ENCODE data around the gene LIPC.

The LIPC gene

GRCh38 chr15:58495891-58496408 lies 64.2 kb downstream of the LIPC start:
- no peak for DNase-seq (ENCODE audit: low spot score)

DNA sequence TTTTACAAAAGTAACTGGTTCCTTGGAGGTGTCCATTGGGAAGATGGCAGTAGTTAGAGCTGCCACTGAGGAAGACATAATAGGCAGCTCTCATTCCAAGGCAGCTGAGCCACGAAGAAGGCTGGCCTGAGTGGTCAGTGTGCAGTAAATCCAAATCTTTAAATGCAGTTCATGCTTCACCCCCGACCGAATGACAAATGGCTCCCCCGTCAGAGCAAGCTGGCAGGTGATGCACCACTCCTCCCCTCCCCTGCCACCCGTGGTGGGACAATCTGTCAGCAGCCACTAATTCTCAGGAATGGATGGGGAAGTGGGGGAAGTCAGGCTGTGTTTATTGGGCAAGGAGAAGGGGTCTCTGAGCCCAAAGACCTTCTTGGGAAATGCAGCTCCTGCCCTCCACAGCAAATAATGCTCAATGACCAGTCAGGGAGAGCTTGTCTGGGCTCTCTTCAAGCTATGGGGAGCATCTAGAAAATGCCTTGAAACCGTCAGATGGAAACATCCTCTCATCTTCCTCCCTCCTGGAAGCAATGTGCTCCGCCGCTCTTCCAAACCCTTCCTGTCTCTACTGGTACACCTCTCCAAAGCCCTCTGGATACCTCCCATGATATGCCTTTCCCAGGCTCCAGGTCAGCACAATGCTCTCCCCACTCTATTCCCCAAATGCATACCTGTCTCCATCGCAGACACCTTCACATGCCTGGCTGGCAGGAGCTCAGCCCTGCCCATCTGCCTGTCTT lies 65.4 kb downstream of the LIPC start:
- DNase-seq (ENCODE audit: low spot score) = no peak

- no peak for DNase-seq (ENCODE audit: low spot score)
These were observed 67.2 kb downstream of the LIPC start for GRCh38 chr15:58498821-58499580.

- no peak for DNase-seq (ENCODE audit: low spot score)
These were observed 69.2 kb downstream of the LIPC start for GRCh38 chr15:58501006-58501405.

- no peak for DNase-seq (ENCODE audit: low spot score)
These were observed 69.9 kb downstream of the LIPC start for GRCh38 chr15:58501636-58502188.

- no peak for DNase-seq (ENCODE audit: low spot score)
These were observed 71.6 kb downstream of the LIPC start for GRCh38 chr15:58503139-58504027.

DNA sequence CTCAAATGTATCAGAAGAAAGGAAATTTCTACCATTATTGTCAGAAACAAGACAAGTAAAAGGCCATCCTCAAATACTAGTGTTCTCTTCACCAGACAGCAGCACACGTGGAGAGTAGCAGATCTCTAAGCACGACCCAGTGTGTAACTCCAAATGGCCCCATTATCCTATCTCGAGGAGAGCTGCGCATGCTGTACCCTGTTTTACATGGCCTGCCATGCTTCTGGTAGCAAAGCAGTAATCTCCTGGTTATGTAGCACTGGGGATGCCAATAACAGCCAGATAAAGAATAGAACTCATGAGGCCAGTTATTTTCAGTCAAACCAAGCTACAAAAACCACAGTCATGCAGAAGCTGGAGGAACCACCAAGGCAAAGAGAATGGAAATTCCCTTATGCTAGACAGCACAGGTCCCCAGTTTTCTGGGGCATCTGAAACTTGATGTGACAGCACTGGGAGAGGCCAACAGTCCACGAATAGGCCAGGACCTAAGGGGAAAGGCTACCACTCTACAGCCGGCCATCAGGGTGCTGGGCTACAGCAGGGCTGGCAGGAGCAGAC lies 73.0 kb downstream of the LIPC start:
- no peak for DNase-seq (ENCODE audit: low spot score)

DNA sequence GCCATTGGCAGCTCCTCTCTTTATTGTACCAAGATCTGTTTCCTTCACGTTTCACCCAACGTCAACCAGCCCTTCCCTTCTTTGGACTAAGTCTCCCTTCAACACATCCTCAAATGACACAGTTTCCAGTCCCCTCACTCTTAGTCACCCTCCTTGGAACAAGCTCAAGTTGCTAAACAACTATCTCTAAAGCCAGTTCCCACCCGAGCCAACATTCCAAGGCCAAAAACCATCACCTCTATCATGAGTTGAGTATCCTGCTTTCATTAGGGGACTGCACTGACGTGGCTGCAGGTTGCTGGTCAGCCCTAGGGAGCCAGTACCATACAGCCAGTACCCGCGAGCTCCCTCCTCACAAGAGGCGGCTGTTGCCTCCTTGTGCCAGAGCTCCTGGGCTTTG lies 73.8 kb downstream of the LIPC start:
- DNase-seq (ENCODE audit: low spot score) = no peak

- no peak for DNase-seq (ENCODE audit: low spot score)
These were observed 74.3 kb downstream of the LIPC start for GRCh38 chr15:58506064-58506490.

DNA sequence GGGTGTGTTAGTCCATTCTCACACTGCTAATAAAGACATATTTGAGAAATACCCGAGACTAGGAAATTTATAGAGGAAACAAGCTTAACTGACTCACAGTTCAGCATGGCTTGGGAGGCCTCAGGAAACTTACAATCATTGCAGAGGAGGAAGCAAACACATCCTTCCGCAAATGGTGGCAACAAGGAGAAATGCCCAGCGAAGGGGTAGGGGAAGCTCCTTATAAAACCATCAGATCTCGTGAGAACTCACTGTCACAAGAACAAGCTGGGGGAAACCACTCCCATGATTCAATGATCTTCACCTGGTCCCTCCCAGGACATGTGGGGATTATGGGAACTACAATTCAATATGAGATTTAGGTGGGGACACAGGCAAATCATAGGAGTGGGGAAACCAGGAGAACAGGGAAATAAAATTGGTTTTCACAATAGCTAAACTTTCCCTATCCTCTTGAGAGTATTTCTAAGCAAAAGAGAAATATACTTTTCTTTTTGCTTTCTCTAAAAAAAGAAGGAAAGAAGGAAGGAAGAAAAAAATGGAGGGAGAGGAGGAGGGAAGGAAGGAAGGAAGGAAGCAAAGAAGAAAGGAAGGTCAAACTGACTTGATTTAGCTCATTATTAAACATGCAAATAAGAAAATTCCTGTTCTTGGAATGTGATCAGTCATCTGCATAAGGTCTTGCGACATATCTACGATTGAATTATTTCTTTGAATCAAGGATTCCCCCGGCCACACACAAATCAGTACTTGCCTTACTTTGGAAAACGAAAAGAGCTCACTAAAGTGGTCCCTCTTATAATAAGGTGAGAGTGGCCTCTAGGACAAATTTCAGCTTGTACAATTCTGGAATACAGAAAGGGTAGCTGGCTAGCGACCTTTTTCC lies 75.2 kb downstream of the LIPC start:
- DNase-seq (ENCODE audit: low spot score) = no peak

- DNase-seq (ENCODE audit: low spot score) = no peak
These were observed 77.8 kb downstream of the LIPC start for GRCh38 chr15:58509556-58509955.

GRCh38 chr15:58510715-58511598 lies 79.2 kb downstream of the LIPC start:
- DNase-seq (ENCODE audit: low spot score) = no peak

DNA sequence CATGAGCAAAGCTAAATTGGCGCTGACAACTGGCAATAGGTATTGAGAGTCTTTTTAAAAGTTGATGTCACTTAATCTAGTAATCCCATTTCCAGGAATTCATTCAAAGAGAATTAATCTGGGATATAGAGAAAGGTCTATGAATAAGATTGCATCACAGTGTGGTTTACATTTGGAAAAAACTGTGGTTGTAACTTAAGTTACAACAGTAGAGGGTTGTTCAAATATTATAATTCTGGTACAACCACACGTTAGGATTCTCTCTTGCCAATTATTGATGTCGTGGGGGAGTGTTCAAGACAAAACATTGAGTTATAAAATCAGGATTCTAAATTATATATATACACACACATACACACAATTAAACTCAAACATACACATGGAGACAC lies 79.8 kb downstream of the LIPC start:
- DNase-seq (ENCODE audit: low spot score) = no peak

DNA sequence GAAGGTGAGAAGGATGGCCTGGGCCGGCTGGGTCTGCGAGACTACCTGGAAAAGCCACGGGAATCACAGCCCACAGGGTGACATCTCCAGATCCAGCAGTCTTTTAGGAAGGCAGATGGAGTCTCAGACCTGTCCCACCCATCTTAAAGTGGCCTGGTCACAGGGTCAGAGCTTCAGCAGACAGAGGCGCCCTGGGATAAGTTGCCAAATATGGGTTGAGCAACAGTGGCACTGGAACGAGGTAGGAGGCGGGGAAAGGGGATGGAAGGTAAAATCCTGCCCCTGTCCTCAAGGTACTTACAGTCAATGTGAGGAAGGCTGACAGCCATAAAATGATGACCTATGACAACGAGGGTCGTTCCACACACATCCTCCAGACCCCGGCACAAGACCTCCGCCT lies 80.7 kb downstream of the LIPC start:
- DNase-seq (ENCODE audit: low spot score) = no peak

DNA sequence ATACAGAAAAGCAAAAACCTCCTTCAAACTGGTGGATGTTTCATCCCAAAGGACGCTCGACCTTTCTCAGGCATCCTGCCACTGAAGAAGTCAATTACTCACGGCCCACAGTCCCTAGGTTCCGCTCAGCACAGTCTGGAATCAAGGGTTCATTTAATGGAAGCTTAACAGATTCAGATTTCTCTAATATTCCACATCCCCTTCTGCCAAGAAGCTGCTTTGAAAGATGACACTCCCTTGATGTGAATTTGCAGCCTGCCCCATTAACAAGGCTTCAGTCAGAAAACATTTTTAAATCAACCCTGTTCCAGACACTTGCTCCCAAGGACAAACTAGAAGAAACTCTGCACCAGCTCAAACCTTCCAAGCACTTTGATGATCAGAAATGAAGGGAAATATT lies 81.2 kb downstream of the LIPC start:
- DNase-seq (ENCODE audit: low spot score) = no peak

DNA sequence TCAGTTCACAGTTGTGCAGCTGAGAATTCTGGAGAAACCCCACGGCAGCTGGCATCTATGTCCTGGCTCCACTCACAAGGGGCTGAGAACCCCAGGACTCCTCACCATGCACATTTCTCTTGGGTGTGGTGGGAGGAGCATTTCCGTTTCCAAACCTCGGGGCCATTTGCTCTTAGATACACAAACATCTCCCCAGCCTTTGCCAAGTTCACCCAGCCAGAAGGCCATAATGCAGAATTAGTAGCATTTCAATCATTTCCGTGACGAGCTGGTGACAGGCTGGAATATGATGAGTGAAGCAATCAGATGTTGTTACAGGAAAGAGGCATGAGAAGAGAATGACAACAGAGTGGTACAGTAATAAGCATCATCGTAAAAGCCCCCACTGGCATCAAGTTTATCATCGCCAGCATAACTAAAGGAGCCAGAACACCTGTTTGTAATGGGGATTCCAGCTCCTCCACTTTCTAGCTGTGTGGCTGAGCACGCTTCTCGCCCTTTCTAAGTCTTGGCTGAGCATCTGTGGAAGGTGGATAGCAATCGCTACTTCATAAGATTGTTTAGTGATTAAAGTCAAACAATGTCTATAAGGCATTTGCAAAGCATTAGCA lies 82.0 kb downstream of the LIPC start:
- no peak for DNase-seq (ENCODE audit: low spot score)

- no peak for DNase-seq (ENCODE audit: low spot score)
These were observed 84.0 kb downstream of the LIPC start for GRCh38 chr15:58515807-58516206.

- no peak for DNase-seq (ENCODE audit: low spot score)
These were observed 85.5 kb downstream of the LIPC start for GRCh38 chr15:58517252-58517681.
